ENCODE results near the gene PPIA. TPM values are rescaled to one million over a fixed set of nuclear protein-coding genes. Genes with fewer than 3 reads are reported as not detected.

PPIA gene
- total and polyA plus RNA-seq, 5 experiments from 2014 or later: 673 to 3,931 (median 3,578) TPM

GRCh38 chr7:44765579-44766415, 30.7 kb upstream of the PPIA start:
- DNase-seq (no peak), ATAC-seq (no peak)
- no peak overlapping the region for H3K4me3 Mint-ChIP-seq
- peak overlapping the region in 4 of 10 donors; percentile 15 to 79 (median 58) for H3K27ac Mint-ChIP-seq
- peaks cover 16 to 39% (median 32%) of the 10 kb centered on the region in 4 donors for H3K4me1 Mint-ChIP-seq
- POLR2A ChIA-PET: interaction anchor here (0.6 to 1.1 kb wide), 2 partner anchors 17 to 371 kb away, joined by 3 to 4 read pairs; no protein-coding TSS in a partner anchor
- H3K9me3 Mint-ChIP-seq: no peaks in the 10 kb centered on the region
- peaks cover 0 to 59% (median 19%) of the 10 kb centered on the region in 3 donors for H3K36me3 Mint-ChIP-seq
- no peaks in the 10 kb centered on the region for H3K27me3 Mint-ChIP-seq

GRCh38 chr7:44766416-44766801, 30.1 kb upstream of the PPIA start:
- POLR2A ChIA-PET: interaction anchor here (0.6 to 1.2 kb wide), 3 partner anchors 10 to 371 kb away, joined by 3 to 5 read pairs (median 4); no protein-coding TSS in a partner anchor
- DNase-seq: no peak

GRCh38 chr7:44767134-44767911, 29.2 kb upstream of the PPIA start:
- H3K4me3 Mint-ChIP-seq: peak overlapping the region in 1 of 10 donors; percentile 33
- peaks cover 0 to 48% (median 15%) of the 10 kb centered on the region in 3 donors for H3K36me3 Mint-ChIP-seq
- peak overlapping the region in 9 of 10 donors; percentile 13 to 95 (median 80) for H3K27ac Mint-ChIP-seq
- ATAC-seq (no peak), DNase-seq (no peak)
- POLR2A ChIA-PET: interaction anchor here (0.6 to 1.9 kb wide), 6 partner anchors 8 to 30 kb away, joined by 3 to 9 read pairs (median 4); no protein-coding TSS in a partner anchor
- no peaks in the 10 kb centered on the region for H3K9me3 Mint-ChIP-seq
- peaks cover 22 to 47% (median 43%) of the 10 kb centered on the region in 4 donors for H3K4me1 Mint-ChIP-seq
- H3K27me3 Mint-ChIP-seq: no peaks in the 10 kb centered on the region

More at GRCh38 chr7:44766416-44766801, 30.1 kb upstream of the PPIA start:
- Mint-ChIP-seq H3K36me3 (peaks cover 0 to 55% (median 18%) of the 10 kb centered on the region in 3 donors), H3K4me1 (peaks cover 19 to 44% (median 38%) of the 10 kb centered on the region in 4 donors), H3K27me3 (no peaks in the 10 kb centered on the region), H3K27ac (peak overlapping the region in 2 of 10 donors; percentile 46 to 79), H3K9me3 (no peaks in the 10 kb centered on the region), H3K4me3 (no peak overlapping the region)
- ATAC-seq: no peak

- peaks cover 0 to 42% (median 15%) of the 10 kb centered on the region in 3 donors for H3K36me3 Mint-ChIP-seq
- H3K27me3 Mint-ChIP-seq: no peaks in the 10 kb centered on the region
- POLR2A ChIA-PET: interaction anchor here (0.9 to 1.9 kb wide), 9 partner anchors 8 to 187 kb away, joined by 3 to 9 read pairs (median 5); partner anchors contain the start of genes OGDH and TMED4
- ATAC-seq (peak; percentile 80 to 85), DNase-seq (peak in 4 of 10 donors; percentile 12 to 70 (median 25))
- H3K4me1 Mint-ChIP-seq: peaks cover 23 to 48% (median 43%) of the 10 kb centered on the region in 4 donors
- peak overlapping the region; percentile 31 to 95 (median 84) for H3K27ac Mint-ChIP-seq
- peak overlapping the region in 6 of 10 donors; percentile 14 to 54 (median 33) for H3K4me3 Mint-ChIP-seq
- no peaks in the 10 kb centered on the region for H3K9me3 Mint-ChIP-seq
These were observed 28.4 kb upstream of the PPIA start for GRCh38 chr7:44767912-44768627.

- no peaks in the 10 kb centered on the region for H3K9me3 Mint-ChIP-seq
- no peaks in the 10 kb centered on the region for H3K27me3 Mint-ChIP-seq
- H3K27ac Mint-ChIP-seq: peak overlapping the region; percentile 65 to 95 (median 83)
- peaks cover 0 to 34% (median 13%) of the 10 kb centered on the region in 3 donors for H3K36me3 Mint-ChIP-seq
- H3K4me3 Mint-ChIP-seq: peak overlapping the region in 7 of 10 donors; percentile 14 to 54 (median 30)
- peaks cover 23 to 48% (median 43%) of the 10 kb centered on the region in 4 donors for H3K4me1 Mint-ChIP-seq
- POLR2A ChIA-PET: interaction anchor here (0.9 to 1.9 kb wide), 9 partner anchors 15 to 195 kb away, joined by 3 to 9 read pairs (median 5); partner anchors contain the start of genes DDX56, OGDH and TMED4
- ATAC-seq (peak in 1 of 2 donors; percentile 22), DNase-seq (no peak)
These were observed 27.7 kb upstream of the PPIA start for GRCh38 chr7:44768628-44769371.

- peaks cover 0 to 28% (median 11%) of the 10 kb centered on the region in 3 donors for H3K36me3 Mint-ChIP-seq
- peak overlapping the region in 5 of 10 donors; percentile 4 to 62 (median 31) for H3K4me3 Mint-ChIP-seq
- peak overlapping the region; percentile 65 to 95 (median 86) for H3K27ac Mint-ChIP-seq
- no peaks in the 10 kb centered on the region for H3K27me3 Mint-ChIP-seq
- no peaks in the 10 kb centered on the region for H3K9me3 Mint-ChIP-seq
- H3K4me1 Mint-ChIP-seq: peaks cover 23 to 48% (median 43%) of the 10 kb centered on the region in 4 donors
- DNase-seq: no peak
- POLR2A ChIA-PET: interaction anchor here (1.1 to 1.9 kb wide), 5 partner anchors 18 to 196 kb away, joined by 4 to 9 read pairs (median 6); partner anchors contain the start of genes DDX56 and TMED4
- ATAC-seq: no peak
These were observed 27.1 kb upstream of the PPIA start for GRCh38 chr7:44769376-44769775.

GRCh38 chr7:44769776-44770294, 26.6 kb upstream of the PPIA start:
- Mint-ChIP-seq H3K9me3 (no peaks in the 10 kb centered on the region), H3K36me3 (peaks cover 0 to 27% (median 10%) of the 10 kb centered on the region in 3 donors), H3K27ac (peak overlapping the region; percentile 65 to 95 (median 86)), H3K4me1 (peaks cover 23 to 48% (median 42%) of the 10 kb centered on the region in 4 donors), H3K4me3 (peak overlapping the region in 7 of 10 donors; percentile 4 to 62 (median 20)), H3K27me3 (no peaks in the 10 kb centered on the region)
- ATAC-seq: peak in 1 of 2 donors; percentile 41
- peak in 1 of 10 donors; percentile 27 for DNase-seq
- POLR2A ChIA-PET: interaction anchor here (0.6 to 1.9 kb wide), 3 partner anchors 65 to 196 kb away, joined by 3 to 7 read pairs (median 4); partner anchors contain the start of genes DDX56 and TMED4

- no peaks in the 10 kb centered on the region for H3K9me3 Mint-ChIP-seq
These were observed 25.1 kb upstream of the PPIA start for GRCh38 chr7:44771358-44771757.

GRCh38 chr7:44772440-44772839, 24.0 kb upstream of the PPIA start:
- Mint-ChIP-seq H3K36me3 (peaks cover 0 to 6% (median 0%) of the 10 kb centered on the region in 3 donors), H3K27ac (peak overlapping the region in 1 of 10 donors; percentile 80), H3K4me1 (peaks cover 23 to 48% (median 43%) of the 10 kb centered on the region in 4 donors), H3K4me3 (no peak overlapping the region), H3K9me3 (no peaks in the 10 kb centered on the region), H3K27me3 (no peaks in the 10 kb centered on the region)
- ATAC-seq: no peak
- POLR2A ChIA-PET: interaction anchor here (0.8 kb wide), 1 partner anchor 23 kb away, joined by 3 read pairs; no protein-coding TSS in a partner anchor
- DNase-seq: no peak

More at GRCh38 chr7:44771358-44771757, 25.1 kb upstream of the PPIA start:
- Mint-ChIP-seq H3K36me3 (peaks cover 0 to 13% (median 5%) of the 10 kb centered on the region in 3 donors), H3K27me3 (no peaks in the 10 kb centered on the region), H3K4me1 (peaks cover 23 to 48% (median 45%) of the 10 kb centered on the region in 4 donors), H3K27ac (peak overlapping the region in 9 of 10 donors; percentile 33 to 95 (median 81)), H3K4me3 (no peak overlapping the region)
- DNase-seq: no peak
- ATAC-seq: no peak
- POLR2A ChIA-PET: no interaction called here

- DNase-seq (no peak), ATAC-seq (no peak)
- H3K4me1 Mint-ChIP-seq: peaks cover 23 to 44% (median 40%) of the 10 kb centered on the region in 4 donors
- no peak overlapping the region for H3K27ac Mint-ChIP-seq
- POLR2A ChIA-PET: interaction anchor here (0.8 kb wide), 1 partner anchor 23 kb away, joined by 3 read pairs; no protein-coding TSS in a partner anchor
- H3K9me3 Mint-ChIP-seq: no peaks in the 10 kb centered on the region
- H3K36me3 Mint-ChIP-seq: peaks cover 0 to 2% (median 0%) of the 10 kb centered on the region in 3 donors
- no peak overlapping the region for H3K4me3 Mint-ChIP-seq
- no peaks in the 10 kb centered on the region for H3K27me3 Mint-ChIP-seq
These were observed 23.6 kb upstream of the PPIA start for GRCh38 chr7:44772867-44773266.
